Measurements from ENCODE around the gene DNAJC17.

DNA sequence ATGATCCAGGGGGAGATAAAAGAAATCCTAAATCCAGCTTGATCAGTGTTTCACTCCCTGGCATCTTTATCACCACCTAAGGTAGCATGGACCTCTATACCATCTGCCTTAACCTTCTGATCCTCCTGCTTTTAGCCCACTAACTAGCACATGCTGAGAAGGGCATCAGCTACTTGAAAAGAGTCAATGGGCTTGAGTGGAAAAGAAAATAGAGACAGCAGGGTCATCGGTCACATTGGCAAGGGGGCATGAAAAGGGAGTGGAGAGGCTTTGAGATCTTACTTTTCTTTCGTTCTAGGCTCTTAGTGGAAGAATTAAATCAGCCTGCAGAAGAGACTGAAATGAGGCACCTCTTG, 623 bp downstream of the DNAJC17 start:
- TF ChIP-seq POLR2A (IDR thresholded peaks at IDR 0.05) (no peak), EP300 (IDR thresholded peaks at IDR 0.05) (no peak)
- TF ChIP-seq, protein P1, sequence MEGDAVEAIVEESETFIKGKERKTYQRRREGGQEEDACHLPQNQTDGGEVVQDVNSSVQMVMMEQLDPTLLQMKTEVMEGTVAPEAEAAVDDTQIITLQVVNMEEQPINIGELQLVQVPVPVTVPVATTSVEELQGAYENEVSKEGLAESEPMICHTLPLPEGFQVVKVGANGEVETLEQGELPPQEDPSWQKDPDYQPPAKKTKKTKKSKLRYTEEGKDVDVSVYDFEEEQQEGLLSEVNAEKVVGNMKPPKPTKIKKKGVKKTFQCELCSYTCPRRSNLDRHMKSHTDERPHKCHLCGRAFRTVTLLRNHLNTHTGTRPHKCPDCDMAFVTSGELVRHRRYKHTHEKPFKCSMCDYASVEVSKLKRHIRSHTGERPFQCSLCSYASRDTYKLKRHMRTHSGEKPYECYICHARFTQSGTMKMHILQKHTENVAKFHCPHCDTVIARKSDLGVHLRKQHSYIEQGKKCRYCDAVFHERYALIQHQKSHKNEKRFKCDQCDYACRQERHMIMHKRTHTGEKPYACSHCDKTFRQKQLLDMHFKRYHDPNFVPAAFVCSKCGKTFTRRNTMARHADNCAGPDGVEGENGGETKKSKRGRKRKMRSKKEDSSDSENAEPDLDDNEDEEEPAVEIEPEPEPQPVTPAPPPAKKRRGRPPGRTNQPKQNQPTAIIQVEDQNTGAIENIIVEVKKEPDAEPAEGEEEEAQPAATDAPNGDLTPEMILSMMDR (IDR thresholded peaks at IDR 0.05) = no peak

Measured in tibial nerve (tissue), 4 donors.